ENCODE data around the gene PLEKHG4B.

Gene PLEKHG4B

GRCh38 chr5:111171-111570, 19.2 kb downstream of the PLEKHG4B start:
- peaks cover 3 to 8% of the 10 kb centered on the region in 2 donors for H3K27me3 ChIP-seq (ENCODE audit: control insufficient read depth in 1 of 2, insufficient read depth in 2 of 2, low read length in 2 of 2)
- no peak overlapping the region for H3K4me3 ChIP-seq (ENCODE audit: low read length in 2 of 2)
- H3K27ac ChIP-seq (ENCODE audit: low read length), result no peak overlapping the region
- H3K4me1 ChIP-seq (ENCODE audit: control insufficient read depth, insufficient read depth, low read length), result peaks cover 2% of the 10 kb centered on the region
- no peaks in the 10 kb centered on the region for H3K36me3 ChIP-seq (ENCODE audit: control insufficient read depth in 2 of 2, insufficient read depth in 2 of 2, low read length in 2 of 2)
- H3K9ac ChIP-seq (ENCODE audit: low read length in 2 of 2), result no peak overlapping the region
- H3K9me3 ChIP-seq (ENCODE audit: control insufficient read depth in 2 of 2, low read length in 2 of 2), result no peaks in the 10 kb centered on the region

GRCh38 chr5:119486-120097, 27.6 kb downstream of the PLEKHG4B start:
- H3K4me3 ChIP-seq (ENCODE audit: low read length in 2 of 2), result no peak overlapping the region
- H3K9me3 ChIP-seq (ENCODE audit: control insufficient read depth in 2 of 2, low read length in 2 of 2), result peaks cover 0 to 5% of the 10 kb centered on the region in 2 donors
- H3K27ac ChIP-seq (ENCODE audit: low read length), result no peak overlapping the region
- no peaks in the 10 kb centered on the region for H3K4me1 ChIP-seq (ENCODE audit: control insufficient read depth, insufficient read depth, low read length)
- H3K9ac ChIP-seq (ENCODE audit: low read length in 2 of 2), result no peak overlapping the region
- no peaks in the 10 kb centered on the region for H3K36me3 ChIP-seq (ENCODE audit: control insufficient read depth in 2 of 2, insufficient read depth in 2 of 2, low read length in 2 of 2)
- no peaks in the 10 kb centered on the region for H3K27me3 ChIP-seq (ENCODE audit: control insufficient read depth in 1 of 2, insufficient read depth in 2 of 2, low read length in 2 of 2)

GRCh38 chr5:121432-121831, 29.5 kb downstream of the PLEKHG4B start:
- H3K4me3 ChIP-seq (ENCODE audit: low read length in 2 of 2), result no peak overlapping the region
- no peaks in the 10 kb centered on the region for H3K36me3 ChIP-seq (ENCODE audit: control insufficient read depth in 2 of 2, insufficient read depth in 2 of 2, low read length in 2 of 2)
- no peak overlapping the region for H3K9ac ChIP-seq (ENCODE audit: low read length in 2 of 2)
- no peak overlapping the region for H3K27ac ChIP-seq (ENCODE audit: low read length)
- peaks cover 5% of the 10 kb centered on the region in 2 donors for H3K9me3 ChIP-seq (ENCODE audit: control insufficient read depth in 2 of 2, low read length in 2 of 2)
- H3K4me1 ChIP-seq (ENCODE audit: control insufficient read depth, insufficient read depth, low read length), result no peaks in the 10 kb centered on the region
- H3K27me3 ChIP-seq (ENCODE audit: control insufficient read depth in 1 of 2, insufficient read depth in 2 of 2, low read length in 2 of 2), result no peaks in the 10 kb centered on the region

GRCh38 chr5:125815-126214, 33.8 kb downstream of the PLEKHG4B start:
- H3K27me3 ChIP-seq (ENCODE audit: control insufficient read depth in 1 of 2, insufficient read depth in 2 of 2, low read length in 2 of 2), result no peaks in the 10 kb centered on the region
- H3K36me3 ChIP-seq (ENCODE audit: control insufficient read depth in 2 of 2, insufficient read depth in 2 of 2, low read length in 2 of 2), result no peaks in the 10 kb centered on the region
- peaks cover 5% of the 10 kb centered on the region in 2 donors for H3K9me3 ChIP-seq (ENCODE audit: control insufficient read depth in 2 of 2, low read length in 2 of 2)
- H3K4me3 ChIP-seq (ENCODE audit: low read length in 2 of 2), result no peak overlapping the region
- H3K27ac ChIP-seq (ENCODE audit: low read length), result no peak overlapping the region
- H3K4me1 ChIP-seq (ENCODE audit: control insufficient read depth, insufficient read depth, low read length), result no peaks in the 10 kb centered on the region
- no peak overlapping the region for H3K9ac ChIP-seq (ENCODE audit: low read length in 2 of 2)

GRCh38 chr5:126806-127205, 34.8 kb downstream of the PLEKHG4B start:
- Histone ChIP-seq H3K27ac (ENCODE audit: low read length) (no peak overlapping the region), H3K36me3 (ENCODE audit: control insufficient read depth in 2 of 2, insufficient read depth in 2 of 2, low read length in 2 of 2) (no peaks in the 10 kb centered on the region), H3K4me1 (ENCODE audit: control insufficient read depth, insufficient read depth, low read length) (no peaks in the 10 kb centered on the region), H3K4me3 (ENCODE audit: low read length in 2 of 2) (no peak overlapping the region), H3K27me3 (ENCODE audit: control insufficient read depth in 1 of 2, insufficient read depth in 2 of 2, low read length in 2 of 2) (no peaks in the 10 kb centered on the region), H3K9ac (ENCODE audit: low read length in 2 of 2) (no peak overlapping the region), H3K9me3 (ENCODE audit: control insufficient read depth in 2 of 2, low read length in 2 of 2) (peaks cover 0 to 5% of the 10 kb centered on the region in 2 donors)

GRCh38 chr5:127886-128285, 35.9 kb downstream of the PLEKHG4B start:
- Histone ChIP-seq H3K27ac (ENCODE audit: low read length) (no peak overlapping the region), H3K36me3 (ENCODE audit: control insufficient read depth in 2 of 2, insufficient read depth in 2 of 2, low read length in 2 of 2) (no peaks in the 10 kb centered on the region), H3K27me3 (ENCODE audit: control insufficient read depth in 1 of 2, insufficient read depth in 2 of 2, low read length in 2 of 2) (no peaks in the 10 kb centered on the region), H3K9me3 (ENCODE audit: control insufficient read depth in 2 of 2, low read length in 2 of 2) (peaks cover 0 to 5% of the 10 kb centered on the region in 2 donors), H3K4me3 (ENCODE audit: low read length in 2 of 2) (no peak overlapping the region), H3K9ac (ENCODE audit: low read length in 2 of 2) (no peak overlapping the region), H3K4me1 (ENCODE audit: control insufficient read depth, insufficient read depth, low read length) (no peaks in the 10 kb centered on the region)

- H3K36me3 ChIP-seq (ENCODE audit: control insufficient read depth in 2 of 2, insufficient read depth in 2 of 2, low read length in 2 of 2), result no peaks in the 10 kb centered on the region
- H3K27me3 ChIP-seq (ENCODE audit: control insufficient read depth in 1 of 2, insufficient read depth in 2 of 2, low read length in 2 of 2), result no peaks in the 10 kb centered on the region
- no peak overlapping the region for H3K27ac ChIP-seq (ENCODE audit: low read length)
- no peak overlapping the region for H3K4me3 ChIP-seq (ENCODE audit: low read length in 2 of 2)
- H3K9me3 ChIP-seq (ENCODE audit: control insufficient read depth in 2 of 2, low read length in 2 of 2), result peaks cover 0 to 5% of the 10 kb centered on the region in 2 donors
- no peak overlapping the region for H3K9ac ChIP-seq (ENCODE audit: low read length in 2 of 2)
- no peaks in the 10 kb centered on the region for H3K4me1 ChIP-seq (ENCODE audit: control insufficient read depth, insufficient read depth, low read length)
Observed at GRCh38 chr5:128446-128845, 36.5 kb downstream of the PLEKHG4B start.

- no peaks in the 10 kb centered on the region for H3K36me3 ChIP-seq (ENCODE audit: control insufficient read depth in 2 of 2, insufficient read depth in 2 of 2, low read length in 2 of 2)
- no peak overlapping the region for H3K27ac ChIP-seq (ENCODE audit: low read length)
- no peak overlapping the region for H3K4me3 ChIP-seq (ENCODE audit: low read length in 2 of 2)
- no peak overlapping the region for H3K9ac ChIP-seq (ENCODE audit: low read length in 2 of 2)
- peaks cover 0 to 5% of the 10 kb centered on the region in 2 donors for H3K9me3 ChIP-seq (ENCODE audit: control insufficient read depth in 2 of 2, low read length in 2 of 2)
- H3K4me1 ChIP-seq (ENCODE audit: control insufficient read depth, insufficient read depth, low read length), result no peaks in the 10 kb centered on the region
- H3K27me3 ChIP-seq (ENCODE audit: control insufficient read depth in 1 of 2, insufficient read depth in 2 of 2, low read length in 2 of 2), result no peaks in the 10 kb centered on the region
Observed at GRCh38 chr5:129148-129547, 37.2 kb downstream of the PLEKHG4B start.

- Histone ChIP-seq H3K9ac (ENCODE audit: low read length in 2 of 2) (no peak overlapping the region), H3K27me3 (ENCODE audit: control insufficient read depth in 1 of 2, insufficient read depth in 2 of 2, low read length in 2 of 2) (no peaks in the 10 kb centered on the region), H3K27ac (ENCODE audit: low read length) (no peak overlapping the region), H3K4me1 (ENCODE audit: control insufficient read depth, insufficient read depth, low read length) (no peaks in the 10 kb centered on the region), H3K4me3 (ENCODE audit: low read length in 2 of 2) (no peak overlapping the region), H3K9me3 (ENCODE audit: control insufficient read depth in 2 of 2, low read length in 2 of 2) (peaks cover 0 to 5% of the 10 kb centered on the region in 2 donors), H3K36me3 (ENCODE audit: control insufficient read depth in 2 of 2, insufficient read depth in 2 of 2, low read length in 2 of 2) (no peaks in the 10 kb centered on the region)
Observed at GRCh38 chr5:129820-130219, 37.9 kb downstream of the PLEKHG4B start.

GRCh38 chr5:130601-131131, 38.7 kb downstream of the PLEKHG4B start:
- Histone ChIP-seq H3K4me3 (ENCODE audit: low read length in 2 of 2) (no peak overlapping the region), H3K36me3 (ENCODE audit: control insufficient read depth in 2 of 2, insufficient read depth in 2 of 2, low read length in 2 of 2) (no peaks in the 10 kb centered on the region), H3K9me3 (ENCODE audit: control insufficient read depth in 2 of 2, low read length in 2 of 2) (peaks cover 0 to 5% of the 10 kb centered on the region in 2 donors), H3K9ac (ENCODE audit: low read length in 2 of 2) (no peak overlapping the region), H3K27ac (ENCODE audit: low read length) (no peak overlapping the region), H3K27me3 (ENCODE audit: control insufficient read depth in 1 of 2, insufficient read depth in 2 of 2, low read length in 2 of 2) (no peaks in the 10 kb centered on the region), H3K4me1 (ENCODE audit: control insufficient read depth, insufficient read depth, low read length) (no peaks in the 10 kb centered on the region)

GRCh38 chr5:136901-137300, 44.9 kb downstream of the PLEKHG4B start:
- Histone ChIP-seq H3K4me3 (ENCODE audit: low read length in 2 of 2) (no peak overlapping the region), H3K27me3 (ENCODE audit: control insufficient read depth in 1 of 2, insufficient read depth in 2 of 2, low read length in 2 of 2) (no peaks in the 10 kb centered on the region), H3K4me1 (ENCODE audit: control insufficient read depth, insufficient read depth, low read length) (no peaks in the 10 kb centered on the region), H3K36me3 (ENCODE audit: control insufficient read depth in 2 of 2, insufficient read depth in 2 of 2, low read length in 2 of 2) (no peaks in the 10 kb centered on the region), H3K9ac (ENCODE audit: low read length in 2 of 2) (no peak overlapping the region), H3K9me3 (ENCODE audit: control insufficient read depth in 2 of 2, low read length in 2 of 2) (no peaks in the 10 kb centered on the region), H3K27ac (ENCODE audit: low read length) (no peak overlapping the region)
